Stimulated activated CD8-positive, alpha-beta memory T cell treated with anti-CD3 and anti-CD28 coated beads, Interleukin-7, amount 100 ng/mL, for 24 hours (primary cell): ENCODE data around the gene ITGB7.
"Not testable (repeated sequence)": the region's sequence is repeated elsewhere in the genome, so short reads cannot be mapped to it uniquely, and the experiment has no call there.

Experiments used
- DNase-seq: peaks from one replicate; pipeline ENCODE4 v3.0.0-alpha.2; 2020; ENCODE audit warnings: low read depth

Gene ITGB7

DNA sequence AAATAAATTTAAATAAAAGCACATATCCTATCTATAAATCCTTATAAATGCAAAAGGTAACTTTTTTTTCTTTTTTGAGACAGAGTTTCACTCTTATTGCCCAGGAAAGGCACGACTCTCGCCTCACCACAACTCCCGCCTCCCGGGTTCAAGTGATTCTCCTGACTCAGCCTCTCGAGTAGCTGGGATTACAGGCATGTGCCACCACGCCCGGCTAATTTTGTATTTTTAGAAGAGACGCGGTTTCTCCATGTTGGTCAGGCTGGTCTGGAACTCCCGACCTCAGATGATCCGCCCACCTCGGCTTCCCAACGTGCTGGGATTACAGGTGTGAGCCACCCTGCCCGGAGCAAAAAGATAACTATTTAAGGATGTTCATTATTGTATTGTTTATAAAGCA lies 28.2 kb downstream of the ITGB7 start:
- DNase-seq = not testable (repeated sequence)

DNA sequence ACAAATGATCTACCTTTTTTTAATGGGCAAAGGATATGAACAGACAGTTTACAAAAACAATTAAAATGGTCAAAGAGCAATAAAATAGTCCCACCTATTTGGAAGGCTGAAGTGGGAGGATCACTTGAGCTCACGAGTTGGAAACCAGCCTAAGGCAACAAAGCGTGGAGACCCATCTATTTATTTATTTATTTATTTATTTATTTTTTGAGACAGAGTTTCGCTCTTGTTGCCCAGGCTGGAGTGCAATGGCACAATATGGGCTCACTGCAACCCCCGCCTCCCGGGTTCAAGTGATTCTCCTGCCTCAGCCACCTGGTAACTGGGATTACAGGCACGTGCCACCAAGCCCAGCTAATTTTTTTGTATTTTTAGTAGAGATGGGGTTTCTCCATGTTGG lies 29.6 kb downstream of the ITGB7 start:
- not testable (repeated sequence) for DNase-seq

DNA sequence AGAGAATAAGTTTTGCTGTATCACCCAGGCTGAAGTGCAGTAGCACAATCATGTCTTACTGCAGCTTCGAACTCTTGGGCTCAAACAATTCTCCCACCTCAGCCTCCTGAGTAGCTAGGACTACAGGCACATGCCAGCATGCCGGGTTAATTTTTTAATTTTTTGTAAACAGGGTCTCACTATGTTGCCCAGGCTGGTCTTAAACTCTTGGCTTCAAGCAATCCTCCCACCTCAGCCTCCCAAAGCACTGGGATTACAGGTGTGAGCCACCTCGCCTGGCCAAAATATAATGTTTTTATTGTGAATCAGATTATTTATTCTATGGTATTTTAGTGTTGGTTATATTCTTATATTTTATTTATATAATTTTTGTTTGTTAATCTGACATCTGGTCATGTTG lies 30.3 kb downstream of the ITGB7 start:
- no peak for DNase-seq

GRCh38 chr12:53174881-53175491 lies 32.1 kb downstream of the ITGB7 start:
- no peak for DNase-seq

- DNase-seq = no peak
Observed at GRCh38 chr12:53173085-53173715, 33.9 kb downstream of the ITGB7 start.

DNA sequence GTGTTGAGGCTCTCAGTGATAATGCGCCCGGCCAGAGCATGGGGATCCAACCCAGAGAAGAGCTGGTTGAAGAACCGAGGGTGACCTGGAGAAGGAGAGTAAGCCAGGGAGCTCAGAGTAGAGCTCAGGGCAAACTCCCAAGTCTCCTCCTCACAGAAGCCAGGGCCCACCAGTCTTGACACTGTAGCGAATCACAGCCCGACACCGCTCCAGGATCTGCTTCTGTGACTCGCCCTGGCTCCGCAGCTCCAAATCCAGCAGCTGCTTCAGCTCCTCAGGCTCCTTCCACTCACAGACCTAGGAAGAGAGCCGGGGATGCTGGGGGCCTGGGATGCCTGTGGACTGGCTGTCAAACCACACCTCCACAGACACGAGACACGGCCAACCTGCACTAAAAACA lies 34.7 kb downstream of the ITGB7 start:
- no peak for DNase-seq

GRCh38 chr12:53171725-53172329 lies 35.2 kb downstream of the ITGB7 start:
- no peak for DNase-seq

DNA sequence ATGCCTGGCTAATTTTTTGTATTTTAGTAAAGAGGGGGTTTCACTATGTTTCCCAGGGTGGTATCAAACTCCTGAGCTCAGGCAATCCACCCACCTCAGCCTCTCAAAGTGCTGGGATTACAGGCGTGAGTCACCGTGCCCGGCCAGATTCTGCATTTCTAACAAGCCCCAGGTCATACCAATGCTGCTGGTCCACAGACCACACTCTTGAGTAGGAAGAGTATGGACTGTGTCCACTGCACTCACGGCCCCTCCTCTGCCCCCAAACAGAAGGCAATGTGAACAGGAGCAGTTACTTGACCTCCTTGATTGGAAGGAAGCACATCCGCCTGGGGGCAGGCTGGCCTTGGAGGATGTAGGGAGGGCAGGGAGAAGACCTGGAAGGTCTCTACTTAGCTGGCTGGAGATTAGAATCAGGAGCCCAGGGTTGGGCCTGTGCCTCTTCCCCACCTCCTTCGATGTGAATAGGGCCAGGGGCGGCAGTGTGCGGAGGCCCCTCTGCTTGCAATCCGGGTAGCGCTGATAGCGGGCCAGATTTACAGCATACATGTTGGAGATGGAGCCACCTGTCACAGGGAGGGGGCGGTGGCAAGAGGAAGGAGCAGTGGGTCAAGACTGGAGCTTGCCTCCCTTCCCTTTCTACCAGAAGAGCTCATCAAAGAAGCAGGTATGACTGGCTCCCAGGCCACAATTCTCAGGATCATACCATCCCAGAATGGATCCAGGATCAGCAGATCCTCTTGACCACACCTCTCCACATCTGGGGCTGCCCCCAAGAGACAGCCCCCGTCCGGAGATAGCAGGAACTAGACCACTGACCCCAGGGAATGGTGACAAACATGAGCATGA lies 36.0 kb downstream of the ITGB7 start:
- no peak for DNase-seq

DNA sequence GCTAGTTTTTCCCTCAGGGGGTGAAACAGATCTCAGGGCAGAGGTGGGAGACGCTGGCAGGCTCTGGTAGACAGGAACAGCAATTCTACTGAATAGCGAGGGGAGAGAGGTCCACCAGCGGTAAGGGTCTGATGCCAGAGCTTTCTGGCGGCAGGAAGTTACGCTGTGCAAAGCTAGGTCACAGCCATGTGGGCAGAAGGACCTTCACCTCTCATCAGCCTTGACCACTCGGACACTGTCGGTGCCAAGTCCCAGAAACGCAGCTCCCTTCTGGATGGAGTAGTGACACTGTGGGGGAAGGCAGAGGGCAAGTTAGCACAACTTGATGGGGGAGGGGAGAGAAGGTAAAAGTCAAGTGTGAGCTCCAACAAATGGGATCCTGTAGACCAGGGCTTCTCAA lies 36.8 kb downstream of the ITGB7 start:
- no peak for DNase-seq

GRCh38 chr12:53169644-53170043 lies 37.4 kb downstream of the ITGB7 start:
- DNase-seq = no peak

GRCh38 chr12:53166837-53167236 lies 40.2 kb downstream of the ITGB7 start:
- DNase-seq = no peak

DNA sequence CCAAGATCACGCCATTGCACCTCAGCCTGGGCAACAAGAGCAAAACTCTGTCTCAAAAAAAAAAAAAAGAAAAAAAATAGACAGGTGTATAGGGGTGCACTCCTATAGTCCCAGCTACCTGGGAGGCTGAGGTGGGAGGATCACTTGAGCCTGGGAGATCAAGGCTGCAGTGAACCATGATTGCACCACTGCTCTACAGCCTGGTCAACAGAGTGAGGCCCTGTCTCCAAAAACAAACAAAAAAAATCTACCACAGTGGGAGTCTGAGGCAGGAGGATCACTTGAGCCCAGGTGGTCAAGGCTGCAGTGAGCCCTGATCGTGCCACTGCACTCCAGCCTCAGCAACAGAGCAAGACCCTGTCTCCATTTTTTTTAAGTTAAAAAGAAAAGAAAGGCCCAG lies 44.0 kb downstream of the ITGB7 start:
- DNase-seq = not testable (repeated sequence)

GRCh38 chr12:53161119-53161911 lies 45.7 kb downstream of the ITGB7 start:
- DNase-seq = no peak

- no peak for DNase-seq
Observed at GRCh38 chr12:53160673-53161072, 46.4 kb downstream of the ITGB7 start.

GRCh38 chr12:53160000-53160399 lies 47.1 kb downstream of the ITGB7 start:
- no peak for DNase-seq

DNA sequence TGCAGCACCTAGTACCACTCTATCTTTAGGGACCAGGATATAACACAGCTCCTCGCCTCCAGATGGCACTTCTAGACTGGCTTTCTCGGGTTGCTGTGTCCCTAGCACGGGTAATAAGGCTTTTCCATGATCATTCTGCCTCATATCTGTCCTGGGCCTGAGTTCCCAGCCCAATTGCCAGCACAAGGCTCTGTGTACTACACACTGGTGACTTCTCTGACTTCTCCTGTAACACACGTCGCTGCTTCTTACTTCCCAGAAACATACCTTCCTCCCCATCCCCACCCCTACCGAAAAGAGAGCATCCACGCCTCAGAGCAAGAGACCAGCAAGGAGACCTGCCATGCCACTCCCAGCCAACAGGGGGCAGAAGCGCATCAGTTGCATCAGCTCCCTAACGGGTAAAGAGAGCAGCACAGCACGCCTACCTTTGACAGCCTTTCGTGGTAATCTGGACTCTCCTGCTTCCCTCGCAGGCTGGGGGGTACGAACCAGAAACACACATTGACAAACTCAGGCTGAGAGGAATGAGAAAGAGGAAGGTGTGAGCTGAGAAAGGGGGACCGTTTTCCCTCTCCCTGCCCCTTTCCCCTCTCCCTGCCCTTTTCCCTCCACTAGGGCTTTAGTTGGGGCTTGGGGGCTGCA lies 47.7 kb downstream of the ITGB7 start:
- DNase-seq = peak; percentile 87

DNA sequence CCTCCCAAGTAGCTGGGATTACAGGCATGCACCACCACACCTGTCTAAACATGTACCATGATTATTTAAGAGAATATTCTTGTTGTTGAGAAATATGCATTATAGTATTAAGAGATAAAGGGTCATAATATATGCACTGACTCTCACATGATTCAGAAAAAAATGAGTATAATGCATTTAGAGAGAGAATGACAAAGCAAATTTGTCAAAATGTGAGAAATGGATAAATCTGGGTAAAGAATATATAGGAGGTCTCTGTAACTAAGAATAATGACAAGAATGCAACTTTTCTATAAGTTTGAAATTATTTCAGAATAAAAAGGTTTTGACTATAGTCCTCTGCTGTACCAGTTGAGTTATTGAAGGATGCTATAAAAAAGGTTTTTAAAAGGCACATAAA lies 54.7 kb downstream of the ITGB7 start:
- no peak for DNase-seq

- no peak for DNase-seq
Observed at GRCh38 chr12:53151039-53151438, 56.0 kb downstream of the ITGB7 start.

- DNase-seq = no peak
Observed at GRCh38 chr12:53147653-53148052, 59.4 kb downstream of the ITGB7 start.

DNA sequence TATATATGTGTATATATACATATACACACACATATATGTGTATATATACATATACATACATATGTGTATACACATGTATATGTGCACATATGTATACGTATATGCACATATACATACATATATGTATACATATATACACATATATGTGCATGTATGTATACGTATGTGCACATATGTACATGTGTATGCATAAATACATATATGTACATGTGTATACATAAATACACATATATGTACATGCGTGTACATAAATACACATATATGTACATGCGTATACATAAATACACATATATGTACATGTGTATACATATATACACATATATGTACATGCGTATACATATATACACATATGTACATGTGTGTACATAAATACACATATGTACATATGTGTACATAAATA lies 59.9 kb downstream of the ITGB7 start:
- no peak for DNase-seq
